Neuronal stem cell (in vitro differentiated cells): ENCODE data around the gene AHRR.

Source experiments
- DNase-seq: peaks from one replicate; pipeline ENCODE4 v3.0.0-alpha.2; 2013; ENCODE audit warnings: low spot score
- H2AFZ ChIP-seq: one replicate; pipeline ENCODE4 v1.6.1; 2013; ENCODE audit warnings: mild to moderate bottlenecking, low read length, inconsistent platforms
- H2AK5ac ChIP-seq: 2 replicates; pipeline ENCODE4 v1.6.1; 2013; ENCODE audit warnings: low read depth, mild to moderate bottlenecking, inconsistent platforms, low read length, moderate library complexity, mixed read lengths
- H2BK120ac ChIP-seq: 2 replicates; pipeline ENCODE4 v1.6.1; 2013; ENCODE audit warnings: low read depth, mild to moderate bottlenecking, inconsistent platforms, low read length, moderate library complexity, mixed read lengths
- H2BK12ac ChIP-seq: one replicate; pipeline ENCODE4 v1.6.1; 2013; ENCODE audit warnings: low read length, inconsistent platforms
- H2BK15ac ChIP-seq: 2 replicates; pipeline ENCODE4 v1.6.1; 2013; ENCODE audit warnings: mild to moderate bottlenecking, low read length, inconsistent platforms, mixed read lengths
- H2BK5ac ChIP-seq: one replicate; pipeline ENCODE4 v1.6.1; 2013; ENCODE audit warnings: inconsistent platforms, mild to moderate bottlenecking, low read length, moderate library complexity
- H3K14ac ChIP-seq: one replicate; pipeline ENCODE4 v1.6.1; 2013; ENCODE audit warnings: low read length, inconsistent platforms
- H3K18ac ChIP-seq: 2 replicates; pipeline ENCODE4 v1.6.1; 2013; ENCODE audit warnings: low read length, inconsistent platforms
- H3K23ac ChIP-seq: 2 replicates; pipeline ENCODE4 v1.6.1; 2013; ENCODE audit warnings: low read depth, mild to moderate bottlenecking, mixed read lengths, low read length, inconsistent platforms; ENCODE audit not compliant: poor library complexity
- H3K27ac ChIP-seq: replicated peaks from 3 replicates; pipeline ENCODE4 v1.5.1; 2013; ENCODE audit warnings: low read length, inconsistent platforms
- H3K27me3 ChIP-seq, 3 experiments: 2 replicates each; pipeline ENCODE4 v1.6.1; 2013; ENCODE audit warnings: low read length in 3 of 3, mild to moderate bottlenecking in 2 of 3, inconsistent platforms in 1 of 3, low read depth in 1 of 3, mixed read lengths in 1 of 3, moderate library complexity in 1 of 3; ENCODE audit not compliant: control insufficient read depth in 3 of 3, insufficient read depth in 3 of 3
- H3K36me3 ChIP-seq, 2 donors: replicated peaks in 1 of 2; 2 replicates each; pipeline ENCODE4 v1.6.1; 2013; ENCODE audit warnings: low read length in 2 of 2; ENCODE audit not compliant: control insufficient read depth in 2 of 2, insufficient read depth in 2 of 2
- H3K4ac ChIP-seq: 2 replicates; pipeline ENCODE4 v1.6.1; 2013; ENCODE audit warnings: inconsistent platforms, mild to moderate bottlenecking, low read length, moderate library complexity
- H3K4me1 ChIP-seq, 2 donors: 1 replicate in 1 of 2; 2 replicates in 1 of 2; pipeline ENCODE4 v1.6.1; 2013; ENCODE audit warnings: low read length in 2 of 2, low read depth in 1 of 2; ENCODE audit not compliant: control insufficient read depth in 2 of 2, insufficient read depth in 1 of 2
- H3K4me2 ChIP-seq: one replicate; pipeline ENCODE4 v1.6.1; 2013; ENCODE audit warnings: mild to moderate bottlenecking, low read length, inconsistent platforms; ENCODE audit not compliant: insufficient read depth, poor library complexity, severe bottlenecking
- H3K4me3 ChIP-seq, 2 donors: 2 replicates each; pipeline ENCODE4 v1.5.1; 2013; ENCODE audit warnings: low read length in 2 of 2, mild to moderate bottlenecking in 2 of 2, inconsistent platforms in 1 of 2, moderate library complexity in 1 of 2
- H3K79me1 ChIP-seq: one replicate; pipeline ENCODE4 v1.6.1; 2013; ENCODE audit warnings: low read depth, mild to moderate bottlenecking, inconsistent platforms, low read length, moderate library complexity
- H3K9ac ChIP-seq: one replicate; pipeline ENCODE4 v1.6.1; 2013; ENCODE audit warnings: mild to moderate bottlenecking, low read depth, low read length, inconsistent platforms; ENCODE audit not compliant: poor library complexity
- H3K9me3 ChIP-seq, 2 donors: replicated peaks in 1 of 2; 2 replicates each; pipeline versions ENCODE3 to v1.6.1; 2013; ENCODE audit warnings: low read length in 2 of 2, mild to moderate bottlenecking in 2 of 2, inconsistent platforms in 1 of 2, low read depth in 1 of 2, mixed read lengths in 1 of 2, moderate library complexity in 1 of 2; ENCODE audit not compliant: control insufficient read depth in 2 of 2, insufficient read depth in 1 of 2
- H4K8ac ChIP-seq: one replicate; pipeline ENCODE4 v1.6.1; 2013; ENCODE audit warnings: low read depth, mild to moderate bottlenecking, inconsistent platforms, low read length, moderate library complexity
- H4K91ac ChIP-seq: one replicate; pipeline ENCODE4 v1.6.1; 2013; ENCODE audit warnings: low read length, low read depth, mild to moderate bottlenecking, inconsistent platforms; ENCODE audit not compliant: poor library complexity
- WGBS, 2 donors: extraction: QIAGEN DNeasy Blood & Tissue Kit; methylation state at CpG; one replicate each; pipeline ENCODE4 v1.1.7; 2013; ENCODE audit warnings: missing lambda C conversion rate in 2 of 2, mixed read lengths in 1 of 2; ENCODE audit not compliant: insufficient read length in 2 of 2, insufficient replicate concordance in 1 of 2; ENCODE audit errors: extremely low coverage in 2 of 2; 5-methylcytosine and 5-hydroxymethylcytosine counted together

The AHRR gene

DNA sequence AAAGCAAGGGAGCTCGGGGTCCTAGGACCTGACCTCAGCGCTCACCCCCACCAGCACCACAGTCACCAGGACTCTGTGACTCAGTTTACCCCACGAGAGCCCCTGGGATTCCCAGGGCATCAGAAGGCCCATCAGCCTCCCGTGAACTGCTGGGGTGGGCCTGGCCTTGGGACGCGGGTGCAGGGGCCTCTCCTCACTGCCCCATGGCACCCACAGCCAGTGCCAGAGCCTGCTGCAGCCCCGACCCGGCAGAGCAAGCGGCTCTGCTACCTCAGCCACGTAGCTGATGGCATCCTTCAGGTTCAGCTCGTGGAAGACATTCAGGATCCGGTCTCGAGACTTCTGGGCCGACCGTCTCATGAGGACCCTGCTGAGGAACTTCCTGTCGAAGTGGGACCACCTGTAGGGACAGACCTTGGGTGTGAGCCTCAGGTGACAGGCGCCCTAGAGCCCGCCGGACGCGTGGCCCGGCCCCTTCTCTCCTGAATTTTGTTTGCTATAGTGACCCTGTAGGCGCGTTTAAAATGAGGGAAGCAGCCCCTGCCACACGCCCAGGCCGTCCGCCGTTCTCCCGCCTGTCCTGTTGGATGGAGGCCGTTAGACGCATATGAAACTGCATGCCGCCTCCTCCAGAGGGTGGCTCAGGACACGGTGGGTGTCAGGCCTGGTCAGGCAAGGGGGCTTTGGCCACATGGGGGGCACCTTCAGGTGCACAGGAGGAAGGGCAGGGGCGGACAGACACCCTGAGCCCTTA, 158.2 kb downstream of the AHRR start:
- Histone ChIP-seq H2BK5ac (peak overlapping the region; percentile 75), H3K18ac (peak overlapping the region; percentile 52), H2AFZ (no peak overlapping the region), H2BK120ac (no peak overlapping the region), H3K9me3 (no peaks in the 10 kb centered on the region), H4K8ac (no peak overlapping the region), H3K4ac (no peak overlapping the region), H3K14ac (peak overlapping the region; percentile 21), H3K4me1 (peaks cover 4% of the 10 kb centered on the region in 2 donors), H3K4me3 (no peak overlapping the region), H3K23ac (no peak overlapping the region), H3K9ac (peak overlapping the region; percentile 77), H3K79me1 (peaks cover 5% of the 10 kb centered on the region), H3K27me3 (peaks cover under 1 to 24% (median 8%) of the 10 kb centered on the region in 3 experiments), H3K36me3 (no peaks in the 10 kb centered on the region), H4K91ac (no peak overlapping the region), H2AK5ac (peak overlapping the region; percentile 79), H3K27ac (no peak overlapping the region), H3K4me2 (no peak overlapping the region), H2BK15ac (no peak overlapping the region), H2BK12ac (no peak overlapping the region)
- WGBS, 2 donors = no CpG with 5 or more reads among the region's 34 CpGs
- no peak for DNase-seq

DNA sequence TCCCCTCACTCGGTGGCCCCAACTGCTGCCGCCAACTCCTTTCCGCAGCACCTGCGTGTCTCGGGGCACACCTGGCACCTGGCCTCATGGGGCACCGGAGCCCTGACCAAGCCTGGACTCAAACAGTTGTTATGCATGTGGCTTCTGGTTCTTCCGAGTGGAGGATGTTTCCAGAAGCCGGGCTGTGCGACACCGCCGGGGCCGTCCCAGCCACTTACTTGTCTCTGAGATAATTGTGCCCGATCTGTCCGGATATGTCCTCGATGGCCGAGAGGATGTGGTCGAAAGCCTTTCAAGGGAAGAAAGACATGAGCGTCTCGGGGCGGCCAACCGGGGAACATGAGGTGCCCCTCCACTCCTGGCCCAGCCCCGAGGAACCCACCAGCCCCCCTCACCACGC, 159.8 kb downstream of the AHRR start:
- Histone ChIP-seq H3K9ac (no peak overlapping the region), H3K18ac (no peak overlapping the region), H3K23ac (no peak overlapping the region), H3K4me1 (no peaks in the 10 kb centered on the region), H3K27me3 (peaks cover 0 to 8% (median 4%) of the 10 kb centered on the region in 3 experiments), H2AFZ (no peak overlapping the region), H3K14ac (no peak overlapping the region), H2BK120ac (no peak overlapping the region), H3K36me3 (no peaks in the 10 kb centered on the region), H3K4me2 (no peak overlapping the region), H3K9me3 (no peaks in the 10 kb centered on the region), H3K79me1 (peaks cover 5% of the 10 kb centered on the region), H2BK12ac (no peak overlapping the region), H3K27ac (no peak overlapping the region), H3K4me3 (no peak overlapping the region), H4K8ac (no peak overlapping the region), H2BK15ac (no peak overlapping the region), H2AK5ac (no peak overlapping the region), H2BK5ac (no peak overlapping the region), H4K91ac (no peak overlapping the region), H3K4ac (no peak overlapping the region)
- no peak for DNase-seq
- WGBS, 2 donors = no CpG with 5 or more reads among the region's 23 CpGs

DNA sequence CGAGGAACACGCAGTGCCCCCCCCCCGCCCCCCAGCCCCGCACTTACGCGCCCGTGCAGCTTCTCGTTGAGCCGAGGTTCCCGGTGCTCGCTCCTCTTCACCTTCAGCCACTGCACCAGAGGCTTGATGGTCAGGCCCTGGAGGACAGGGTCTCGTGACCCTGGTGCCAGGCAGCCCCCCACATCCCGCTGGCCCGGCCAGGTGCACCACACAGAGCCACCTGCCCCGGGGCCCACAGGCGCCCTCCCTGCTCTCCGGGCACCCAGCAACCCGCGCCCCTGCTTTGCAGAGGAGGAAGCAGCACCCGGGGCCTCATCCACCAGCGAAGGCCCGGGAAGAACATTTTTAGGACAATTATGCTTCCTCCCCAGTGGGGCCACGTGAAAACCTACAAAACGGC, 160.5 kb downstream of the AHRR start:
- peaks cover 0 to 4% (median 2%) of the 10 kb centered on the region in 3 experiments for H3K27me3 ChIP-seq
- no peaks in the 10 kb centered on the region for H3K4me1 ChIP-seq
- H3K36me3 ChIP-seq = no peaks in the 10 kb centered on the region
- H3K27ac ChIP-seq = no peak overlapping the region
- no peak overlapping the region for H2BK12ac ChIP-seq
- no peak overlapping the region for H3K18ac ChIP-seq
- no peak overlapping the region for H4K91ac ChIP-seq
- H3K4me2 ChIP-seq = no peak overlapping the region
- no peak overlapping the region for H3K9ac ChIP-seq
- no CpG with 5 or more reads among the region's 24 CpGs for WGBS, 2 donors
- no peak for DNase-seq
- H3K79me1 ChIP-seq = peaks cover 4% of the 10 kb centered on the region
- no peak overlapping the region for H3K14ac ChIP-seq
- H2AFZ ChIP-seq = no peak overlapping the region
- H2BK120ac ChIP-seq = no peak overlapping the region
- no peak overlapping the region for H3K23ac ChIP-seq
- no peak overlapping the region for H3K4ac ChIP-seq
- H2BK5ac ChIP-seq = peak overlapping the region; percentile 13
- no peak overlapping the region for H3K4me3 ChIP-seq
- H2BK15ac ChIP-seq = no peak overlapping the region
- H3K9me3 ChIP-seq = no peaks in the 10 kb centered on the region
- H2AK5ac ChIP-seq = no peak overlapping the region
- H4K8ac ChIP-seq = no peak overlapping the region

DNA sequence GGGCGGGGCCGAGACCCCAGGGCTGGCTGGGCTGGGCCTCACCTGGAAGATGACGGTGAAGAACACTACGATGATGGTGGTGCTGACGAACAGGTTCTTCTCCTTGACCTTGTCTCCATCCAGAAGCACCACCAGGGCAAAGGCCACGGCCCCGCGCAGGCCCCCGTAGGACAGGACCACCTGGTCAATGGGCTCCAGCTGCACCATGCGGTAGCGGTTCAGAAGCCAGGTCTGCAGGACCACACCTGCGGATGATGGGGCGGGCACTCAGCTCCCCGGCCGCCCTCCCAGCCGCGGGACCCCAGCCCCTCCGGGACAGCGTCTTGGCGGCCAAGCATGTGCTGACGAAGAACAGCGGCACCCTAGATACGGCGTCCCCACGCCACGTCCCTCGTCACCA, 161.0 kb downstream of the AHRR start:
- Histone ChIP-seq H2BK12ac (no peak overlapping the region), H3K4me1 (no peaks in the 10 kb centered on the region), H3K36me3 (no peaks in the 10 kb centered on the region), H2AFZ (no peak overlapping the region), H3K9ac (no peak overlapping the region), H3K27me3 (peaks cover 0 to 4% (median 0%) of the 10 kb centered on the region in 3 experiments), H4K91ac (no peak overlapping the region), H2AK5ac (no peak overlapping the region), H3K79me1 (peaks cover 3% of the 10 kb centered on the region), H3K23ac (peak overlapping the region; percentile 73), H3K9me3 (no peaks in the 10 kb centered on the region), H3K4ac (peak overlapping the region; percentile 84), H3K4me3 (no peak overlapping the region), H2BK15ac (no peak overlapping the region), H3K18ac (peak overlapping the region; percentile 57), H3K4me2 (no peak overlapping the region), H2BK5ac (peak overlapping the region; percentile 13), H3K14ac (peak overlapping the region; percentile 89), H3K27ac (no peak overlapping the region), H4K8ac (peak overlapping the region; percentile 65), H2BK120ac (no peak overlapping the region)
- DNase-seq = no peak
- no CpG with 5 or more reads among the region's 27 CpGs for WGBS, 2 donors
